T-helper 9 cell (primary cell): ENCODE measurements around the gene KLHL22.

Experiments used
- DNase-seq: peaks from one replicate; pipeline ENCODE4 v3.0.0-alpha.2; 2020

KLHL22 gene

DNA sequence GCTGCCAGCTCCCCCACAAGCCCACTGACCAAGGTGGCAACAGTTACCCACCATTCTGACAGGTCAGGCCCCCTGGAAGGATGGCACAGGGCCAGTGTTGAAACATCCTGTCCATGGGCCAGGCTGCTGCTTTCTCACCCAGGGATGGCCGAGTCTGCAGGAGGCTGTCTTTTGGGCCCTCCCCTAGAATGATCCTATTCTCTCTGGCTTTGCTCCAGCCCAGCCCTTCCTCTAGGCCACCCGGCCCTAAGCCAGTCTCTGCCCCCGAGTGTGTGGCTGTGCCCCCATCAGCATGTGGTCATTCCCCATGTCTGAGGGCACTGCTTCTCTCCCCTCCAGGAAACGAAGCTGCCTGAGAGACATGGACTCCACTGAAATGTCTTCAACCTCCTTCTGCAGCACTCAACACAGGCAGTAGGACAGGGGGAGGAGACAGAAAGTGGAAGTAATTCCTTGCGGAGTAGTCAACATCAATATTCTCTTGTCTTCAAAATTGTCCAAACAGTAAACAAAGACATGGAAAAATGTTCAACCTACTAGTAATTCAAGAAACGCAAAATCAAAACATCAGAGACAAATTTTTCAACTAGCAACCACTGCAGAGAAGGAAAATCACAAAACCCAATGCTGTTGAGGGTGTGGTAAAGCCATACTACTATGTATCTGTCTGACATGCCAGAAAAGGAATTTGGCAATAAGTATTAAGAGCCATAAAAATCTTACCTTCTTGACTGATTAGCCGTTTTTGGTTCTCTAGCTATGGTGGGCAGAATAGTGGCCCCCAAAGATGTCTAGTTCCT, 52.9 kb downstream of the KLHL22 start:
- DNase-seq: no peak

DNA sequence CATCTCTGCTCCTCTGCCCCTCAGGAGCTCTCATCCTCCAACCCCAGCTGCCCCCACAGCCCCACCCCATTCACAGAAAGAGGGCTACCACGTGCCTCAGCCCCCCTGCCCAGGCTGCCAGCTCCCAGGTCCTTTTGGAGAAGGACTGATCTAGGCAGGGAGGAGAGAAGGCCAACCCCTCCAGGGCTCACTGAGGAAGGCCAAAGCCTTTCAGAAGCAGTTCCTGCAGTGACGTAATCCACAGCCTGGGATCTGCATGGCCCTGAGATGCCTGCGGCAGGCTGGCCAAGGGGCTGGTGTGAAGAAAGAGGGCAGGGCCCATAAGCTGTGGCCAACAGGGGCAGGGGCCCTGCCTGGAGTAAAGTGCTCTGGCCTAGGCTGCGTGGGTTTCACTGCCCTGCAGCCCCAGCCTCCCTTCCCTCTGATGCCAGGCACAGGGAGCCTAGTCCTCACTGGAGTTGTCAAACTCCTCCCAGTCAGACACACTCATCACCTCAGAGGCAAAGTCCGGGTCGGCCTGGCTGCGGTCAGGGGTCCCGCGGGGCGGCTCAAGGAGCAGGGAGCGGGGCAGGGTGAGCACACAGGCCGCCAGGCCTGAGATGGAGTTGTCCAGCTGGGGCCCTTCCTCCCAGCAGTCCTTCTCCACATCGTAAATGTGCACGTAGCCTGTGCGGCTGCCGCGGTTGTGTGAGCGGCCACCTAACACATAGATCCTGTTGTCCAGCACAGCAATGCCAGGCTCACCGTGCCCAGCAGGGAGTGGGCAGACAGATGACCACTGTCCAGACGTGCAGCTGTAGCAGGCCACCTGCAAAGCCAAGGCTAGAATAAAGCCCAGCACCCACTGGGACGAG, 53.7 kb downstream of the KLHL22 start:
- DNase-seq: no peak

DNA sequence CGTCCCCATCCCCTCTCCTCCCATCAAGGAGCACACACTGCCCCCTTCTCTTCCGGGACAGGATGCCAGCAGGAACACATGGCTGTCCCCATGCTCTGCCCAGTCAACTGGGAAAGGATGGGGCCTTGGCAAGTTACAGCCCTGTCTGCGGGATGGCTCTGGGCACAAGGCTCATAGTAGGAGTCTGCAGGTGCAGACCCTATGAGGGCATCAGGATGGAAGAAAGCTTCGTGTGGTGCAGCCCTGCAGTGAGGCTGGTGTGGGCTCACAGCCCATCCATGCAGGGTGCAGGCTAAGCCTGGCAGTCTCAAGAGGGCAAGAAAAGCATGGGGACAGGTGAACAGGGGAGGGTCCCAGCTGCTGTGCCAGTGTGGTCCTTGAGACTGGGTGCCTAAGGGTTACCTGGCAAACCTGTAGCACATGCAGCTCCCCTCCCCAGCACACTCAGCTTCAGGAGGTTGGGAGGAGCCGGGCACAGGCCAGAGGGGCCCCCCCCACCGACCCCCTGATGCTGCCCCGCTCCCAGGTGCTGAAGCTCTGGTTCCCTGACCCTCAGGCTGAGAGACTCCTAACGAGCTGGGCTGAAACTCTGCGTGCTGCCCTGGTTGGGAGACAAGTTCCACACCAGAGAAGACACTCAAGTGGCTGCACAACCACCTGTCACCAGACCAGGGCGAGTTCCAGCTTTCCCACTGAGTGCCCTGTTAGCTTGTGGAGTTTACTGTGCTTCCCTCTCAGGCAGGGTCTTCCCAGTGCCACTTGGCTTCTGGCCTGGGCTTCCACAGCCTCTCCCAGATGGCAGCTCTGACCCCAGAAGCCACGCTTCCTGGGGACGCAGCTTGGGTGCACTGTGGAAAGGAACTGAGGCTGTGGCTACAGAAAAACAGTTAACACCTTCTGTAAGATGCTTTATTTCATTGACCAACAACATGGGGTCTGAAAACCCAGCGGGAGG, 54.7 kb downstream of the KLHL22 start:
- no peak for DNase-seq

DNA sequence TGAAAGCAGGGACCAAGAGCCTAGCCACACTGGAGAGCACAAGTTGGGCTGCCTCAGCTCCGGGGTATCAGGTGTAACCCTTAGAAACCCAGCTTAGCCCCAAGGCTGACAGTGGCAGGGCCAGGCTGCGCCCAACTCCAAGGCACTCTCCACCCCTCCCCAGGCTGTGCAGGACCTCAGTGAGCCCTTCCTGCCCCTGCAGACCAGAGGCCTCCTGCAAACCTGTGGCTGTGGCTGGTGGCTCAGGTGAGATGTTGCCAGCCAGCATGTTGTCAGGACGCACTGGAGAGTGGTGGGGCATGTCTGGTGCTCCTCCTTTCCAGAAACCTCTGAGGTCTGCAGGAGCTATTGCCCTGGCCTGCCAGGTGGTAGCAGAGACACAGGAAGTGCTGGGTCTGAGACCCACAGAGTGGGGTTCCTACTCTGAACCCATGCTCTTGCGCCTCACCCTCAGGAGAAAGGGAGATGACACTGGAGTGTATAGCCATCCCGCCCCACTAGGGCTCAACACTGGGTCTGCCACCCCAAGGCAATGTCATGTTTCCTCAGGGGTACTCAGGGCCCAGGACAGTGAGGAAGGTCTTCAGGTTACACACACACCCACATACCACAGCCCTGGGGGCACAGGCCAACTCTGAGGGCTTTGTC, 55.5 kb downstream of the KLHL22 start:
- DNase-seq: no peak

DNA sequence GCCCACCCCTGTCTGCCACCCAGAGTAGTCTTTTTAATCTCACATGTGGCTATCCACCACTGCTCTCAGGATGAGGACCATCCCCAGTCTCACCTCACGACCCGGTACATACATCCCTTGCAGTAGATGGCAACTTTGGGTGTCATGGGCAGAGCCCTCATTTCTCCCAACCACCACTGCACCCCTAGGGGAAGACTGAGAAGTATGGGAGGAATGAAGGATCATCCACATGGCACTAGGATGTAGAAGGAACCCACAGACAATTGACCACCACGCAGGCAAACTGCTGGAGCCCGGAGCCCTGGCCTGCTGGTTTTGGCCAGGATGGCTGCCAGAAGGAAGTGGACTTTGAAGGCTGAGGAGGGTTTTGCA, 56.1 kb downstream of the KLHL22 start:
- DNase-seq: no peak

DNA sequence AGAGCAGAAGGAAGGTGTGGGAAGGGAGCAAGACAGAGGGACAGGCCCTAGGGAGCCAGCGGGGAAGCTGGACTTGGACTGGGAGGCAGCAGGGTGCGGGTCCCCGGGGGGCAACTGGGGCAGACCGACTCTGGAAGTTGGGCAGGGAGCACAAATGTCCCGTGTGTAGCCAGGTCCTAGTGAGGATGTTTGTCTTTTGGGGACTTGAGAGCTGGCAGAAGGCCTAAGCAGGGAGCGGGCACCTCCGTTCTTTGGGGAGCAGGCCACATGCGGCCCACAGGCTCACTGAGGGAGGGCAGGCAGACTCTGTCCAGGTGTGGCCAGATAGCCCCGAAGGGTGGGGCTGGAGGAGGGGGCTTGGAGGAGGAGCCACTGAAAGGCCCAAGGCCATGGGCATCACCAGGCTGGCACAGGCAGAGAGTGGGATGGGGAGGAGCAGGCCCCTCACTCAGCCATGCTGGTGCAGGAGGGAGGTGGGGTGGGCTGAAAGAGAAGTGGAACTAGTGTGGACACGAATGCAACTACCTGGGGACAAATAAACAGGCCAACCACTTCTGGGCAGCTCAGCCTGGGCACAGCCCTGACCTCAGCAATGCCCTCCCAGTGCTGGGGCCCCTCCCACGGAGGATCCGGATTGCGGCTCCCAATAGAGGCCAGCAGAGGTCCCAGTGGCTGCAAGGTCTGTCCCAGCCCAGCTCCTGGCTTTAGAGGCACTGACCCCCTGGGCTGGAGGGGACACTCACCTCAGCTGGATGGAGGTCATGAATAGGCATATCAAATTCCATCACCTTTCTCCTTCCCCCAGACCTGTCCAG, 56.7 kb downstream of the KLHL22 start:
- DNase-seq: no peak

DNA sequence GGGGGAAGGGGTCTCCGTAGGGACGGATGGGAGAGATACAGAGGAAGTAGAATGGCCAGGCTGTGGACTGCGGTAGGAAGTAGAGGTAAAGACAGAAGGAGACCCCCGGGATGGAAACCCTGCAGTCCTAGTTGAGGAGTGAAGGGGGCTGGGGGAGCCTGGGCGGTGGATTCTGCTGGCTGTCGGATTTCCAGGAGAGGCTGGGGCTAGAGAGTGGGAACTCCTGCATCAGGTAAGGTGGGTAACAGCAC, 57.2 kb downstream of the KLHL22 start:
- DNase-seq: no peak

DNA sequence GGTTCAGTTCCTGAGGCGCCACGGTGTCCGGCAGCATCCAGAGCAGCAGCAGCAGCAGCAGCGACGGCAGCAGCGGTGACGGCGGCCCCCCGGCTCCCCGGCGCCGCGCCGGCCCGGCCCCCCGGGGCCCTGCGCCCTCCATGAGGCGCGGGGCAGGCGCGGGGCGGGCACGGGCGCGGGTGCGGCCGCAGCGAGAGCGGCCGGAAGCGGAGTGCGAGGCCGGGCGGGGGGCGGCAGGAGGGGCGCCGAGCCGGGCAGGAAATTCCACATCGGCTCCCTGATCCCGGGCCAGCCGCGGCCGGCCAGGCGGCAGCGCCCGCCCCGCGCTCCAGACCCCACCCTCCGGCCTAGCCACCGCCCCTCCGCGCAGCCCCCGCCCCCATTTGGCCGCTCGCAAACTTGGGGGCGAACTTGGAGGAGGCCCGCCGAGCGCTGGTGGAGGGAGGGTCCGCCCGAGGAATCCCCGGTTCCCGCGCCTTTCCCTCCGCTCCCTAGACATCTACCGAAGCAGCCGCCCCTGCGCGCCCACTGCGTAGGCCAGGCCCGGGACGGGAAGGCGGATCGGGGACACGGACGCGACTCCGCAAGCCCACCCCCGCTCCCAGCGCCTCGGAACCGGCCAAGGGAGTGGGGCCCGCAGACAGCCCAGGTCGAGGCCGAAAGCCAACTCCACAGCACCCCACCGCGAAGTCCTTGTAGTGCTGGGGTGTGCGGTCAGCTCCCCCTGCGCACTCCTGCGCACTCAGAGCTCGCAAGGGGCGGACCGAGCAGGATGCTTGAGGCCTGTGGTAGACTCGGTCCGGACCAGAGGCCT, 57.8 kb downstream of the KLHL22 start, which contains the start of gene SCARF2:
SCARF2 (minus strand) TSS at position 213 of the 814 bp plus-strand sequence; CDS start at position 142, 71 bp downstream.
- no peak for DNase-seq

DNA sequence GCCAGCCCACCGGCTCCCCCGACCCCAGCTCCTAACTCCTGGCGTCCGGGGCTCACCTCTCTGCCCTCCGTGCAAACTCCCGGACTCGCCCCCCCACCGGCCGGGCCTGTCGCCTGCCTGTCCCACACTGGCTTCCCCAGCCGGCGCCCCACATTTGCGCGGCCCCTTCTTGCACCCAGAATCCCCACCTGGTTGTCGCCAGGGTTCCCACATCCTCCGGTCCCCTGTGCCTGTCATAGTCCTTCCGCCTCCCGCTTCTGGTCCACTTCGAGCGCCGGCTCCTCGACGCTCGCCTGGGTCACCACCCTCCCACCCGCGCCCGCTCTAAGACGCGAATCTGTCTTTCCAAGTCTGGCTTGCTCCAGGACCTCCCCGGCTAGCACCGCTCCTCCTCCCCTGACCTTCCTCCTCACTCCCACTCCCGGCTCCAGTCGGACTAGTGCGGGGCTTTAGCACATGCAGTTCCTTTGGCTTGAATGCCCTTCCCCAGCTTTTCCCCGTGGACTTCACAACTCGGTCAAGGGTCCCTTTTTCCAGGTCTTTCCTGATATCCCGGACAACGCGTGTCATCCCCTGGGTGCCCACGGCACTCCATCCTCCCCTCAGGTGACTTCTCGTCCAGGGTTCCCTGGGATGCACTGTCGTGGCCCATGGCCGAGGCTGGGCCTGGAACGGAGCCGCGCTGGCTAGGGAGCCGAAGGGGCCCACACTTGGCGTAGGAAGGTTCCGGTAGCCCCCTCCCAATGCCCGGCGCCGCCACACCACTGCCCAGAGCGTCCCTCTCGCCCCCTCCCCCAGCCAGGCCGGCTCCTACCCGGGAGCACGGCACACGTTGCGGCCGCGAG, 58.6 kb downstream of the KLHL22 start:
- no peak for DNase-seq

DNA sequence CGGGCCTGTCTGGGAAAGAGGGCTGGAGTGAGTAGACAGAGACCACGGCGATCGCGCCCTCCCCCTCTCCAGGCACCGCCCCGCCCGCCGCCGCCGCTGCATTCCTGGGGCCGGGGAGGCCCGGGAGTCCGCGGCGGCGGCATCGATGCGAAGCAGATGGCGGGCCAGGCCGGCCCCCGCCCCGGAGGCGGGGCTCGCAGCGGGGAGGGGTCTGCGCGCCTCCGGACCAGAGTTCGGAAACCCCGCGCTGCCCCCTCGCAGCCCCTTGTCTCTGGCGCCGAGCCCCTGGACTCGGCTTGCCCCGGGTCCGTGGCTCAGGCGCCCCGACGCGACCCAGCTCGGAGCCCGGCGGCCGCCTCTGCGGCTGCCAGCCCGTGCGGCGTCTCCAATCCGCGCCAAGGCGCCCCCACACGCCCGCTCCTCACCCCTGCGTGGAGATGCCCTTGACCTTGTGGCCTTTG, 59.3 kb downstream of the KLHL22 start:
- DNase-seq: no peak

DNA sequence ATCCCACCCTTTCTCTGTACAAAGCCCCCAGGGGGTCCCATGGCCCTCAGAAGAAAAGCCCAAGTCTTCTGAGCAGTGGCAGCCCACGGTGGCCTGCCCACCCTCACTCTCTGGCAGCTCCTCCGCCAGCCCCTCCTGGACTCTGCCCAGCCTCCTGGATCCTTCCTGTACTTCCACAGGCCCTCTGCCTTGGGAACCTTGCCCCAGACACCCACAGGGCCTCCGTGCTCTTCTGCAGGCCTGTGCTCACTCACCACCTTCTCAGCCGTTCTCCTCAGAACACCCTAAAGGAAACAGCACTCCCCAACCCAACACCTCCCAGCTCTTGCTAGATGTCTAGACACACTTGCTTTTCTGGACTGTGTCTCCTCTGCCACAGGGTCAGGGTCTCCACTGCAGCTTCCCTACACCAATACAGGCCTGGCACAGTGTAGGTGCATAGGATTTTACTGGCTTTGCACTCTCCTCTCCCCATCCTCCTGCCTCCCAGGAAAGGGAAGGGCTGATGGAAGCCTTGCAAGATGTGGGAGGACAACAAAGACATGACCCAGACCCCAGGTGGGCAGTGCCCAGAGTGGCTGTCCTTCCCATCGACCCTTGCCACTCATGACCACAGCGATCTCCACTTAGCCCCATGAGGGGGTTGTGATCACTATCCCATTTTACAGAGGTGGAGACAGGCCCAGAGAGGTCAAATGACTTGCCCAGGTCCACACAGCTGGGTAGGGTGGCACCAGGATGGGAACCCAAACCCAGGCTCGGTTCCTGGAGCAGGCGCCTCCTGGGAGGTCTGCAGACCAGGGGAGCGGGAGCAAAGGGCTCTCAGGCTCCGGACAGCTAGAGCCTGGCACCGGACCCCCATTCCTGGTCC, 59.9 kb downstream of the KLHL22 start:
- no peak for DNase-seq

DNA sequence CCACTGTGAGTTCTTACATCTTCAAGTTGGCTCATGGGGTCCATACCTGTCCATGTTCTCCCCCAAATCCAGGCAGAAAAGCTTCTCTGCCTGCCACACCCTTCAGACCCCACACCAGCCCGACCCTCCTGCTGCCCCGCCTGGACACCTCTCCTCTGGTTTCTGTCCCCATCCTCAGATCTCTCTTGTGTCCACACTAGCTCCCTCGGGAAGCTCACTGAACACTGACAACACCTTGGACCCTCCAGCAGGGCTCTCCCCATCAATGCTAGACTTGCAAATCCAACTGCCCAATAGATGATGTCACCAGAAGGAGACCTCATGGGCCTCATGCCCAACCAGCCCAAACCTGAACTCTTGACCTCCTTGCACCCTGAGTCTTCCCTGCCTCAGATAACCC, 60.8 kb downstream of the KLHL22 start:
- no peak for DNase-seq

DNA sequence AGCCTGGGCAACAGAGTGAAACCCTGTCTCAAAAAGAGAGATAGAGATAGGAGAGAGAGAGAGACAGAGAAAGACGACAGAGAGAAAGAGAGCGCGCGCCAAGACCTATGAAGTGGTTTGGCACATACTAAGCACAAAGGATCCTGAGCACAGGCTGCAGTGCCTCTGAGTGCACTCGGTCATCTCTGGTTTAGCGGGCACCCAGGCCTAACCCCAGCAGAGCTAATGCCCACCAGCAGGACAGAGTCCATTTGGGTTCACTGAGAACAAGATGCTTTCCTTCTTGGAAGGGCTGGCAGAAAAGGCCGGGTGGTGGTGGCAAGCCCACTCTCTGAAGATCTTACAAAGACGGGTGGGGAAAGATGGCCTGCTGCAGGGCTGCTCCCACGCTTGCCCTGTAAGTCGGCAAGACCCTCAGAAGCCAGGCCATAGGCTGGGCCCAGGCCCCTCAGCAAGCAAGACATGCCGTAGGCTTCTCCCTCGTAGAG, 61.3 kb downstream of the KLHL22 start:
- DNase-seq: no peak

DNA sequence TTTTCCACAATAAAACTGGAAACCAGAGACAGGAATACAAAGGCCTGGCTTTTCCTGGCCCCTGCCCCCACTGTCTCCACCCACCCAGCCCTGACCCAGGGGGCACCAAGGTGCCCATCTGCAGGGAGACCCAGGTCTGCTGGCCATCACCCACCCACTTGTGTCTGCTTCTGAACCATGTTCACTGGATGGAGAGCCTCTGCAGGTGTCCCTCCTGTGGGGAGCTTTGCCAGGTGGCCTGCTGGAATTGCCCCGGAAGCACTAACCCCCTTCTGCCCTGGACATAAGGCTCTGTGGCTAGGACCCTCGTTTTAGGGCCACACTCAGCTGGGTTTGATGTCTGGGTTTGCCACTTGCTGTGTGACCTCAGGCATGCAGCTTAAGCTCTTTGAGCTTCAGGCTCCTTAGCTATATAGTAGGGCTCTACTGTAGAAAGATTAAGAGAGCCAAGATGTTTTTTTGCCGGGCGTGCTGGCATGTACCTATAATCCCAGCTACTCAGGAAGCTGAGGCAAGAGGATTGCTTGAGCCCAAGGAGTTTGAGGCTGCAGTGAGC, 61.8 kb downstream of the KLHL22 start:
- DNase-seq: no peak

DNA sequence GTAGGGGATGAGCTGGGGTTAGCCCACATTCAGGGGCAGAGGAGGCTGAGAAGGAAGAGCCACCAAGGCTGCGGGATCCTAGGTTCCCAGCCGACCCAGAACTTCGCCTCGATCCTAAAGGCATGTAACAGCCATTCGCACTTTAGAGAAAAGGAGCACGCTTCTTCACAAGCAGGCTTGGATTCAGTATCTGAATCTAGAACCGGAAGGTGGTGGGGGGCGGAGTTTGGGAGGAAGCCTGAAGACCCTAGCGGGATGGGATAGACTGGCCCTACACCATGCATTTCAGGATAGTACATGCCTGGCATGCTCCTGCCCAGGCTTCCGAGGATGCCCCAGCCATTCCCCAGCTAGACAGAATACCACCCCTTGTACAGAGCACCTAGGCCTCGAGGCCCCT, 62.4 kb downstream of the KLHL22 start:
- DNase-seq: no peak

DNA sequence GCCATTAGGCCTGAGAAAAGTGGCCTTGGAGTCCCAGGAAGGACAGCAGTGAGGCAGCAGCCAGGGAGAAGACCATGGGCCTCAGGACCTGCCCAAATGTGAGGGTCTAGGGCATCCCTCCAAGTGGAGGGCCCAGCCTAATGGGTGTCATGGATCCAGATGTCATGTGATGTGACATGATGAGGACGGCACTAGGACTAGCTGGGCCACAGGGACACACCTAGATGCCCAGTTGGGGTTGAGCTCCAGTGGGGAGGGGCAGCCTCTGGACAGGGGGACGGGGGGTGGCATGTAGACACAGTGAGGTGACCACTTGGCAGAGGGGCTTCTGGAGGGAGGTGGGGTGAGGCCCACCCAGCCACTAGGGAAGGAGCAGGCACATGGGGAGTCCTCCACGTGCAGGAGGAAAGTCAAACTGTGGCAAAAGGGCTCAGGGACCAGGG, 63.3 kb downstream of the KLHL22 start:
- no peak for DNase-seq

DNA sequence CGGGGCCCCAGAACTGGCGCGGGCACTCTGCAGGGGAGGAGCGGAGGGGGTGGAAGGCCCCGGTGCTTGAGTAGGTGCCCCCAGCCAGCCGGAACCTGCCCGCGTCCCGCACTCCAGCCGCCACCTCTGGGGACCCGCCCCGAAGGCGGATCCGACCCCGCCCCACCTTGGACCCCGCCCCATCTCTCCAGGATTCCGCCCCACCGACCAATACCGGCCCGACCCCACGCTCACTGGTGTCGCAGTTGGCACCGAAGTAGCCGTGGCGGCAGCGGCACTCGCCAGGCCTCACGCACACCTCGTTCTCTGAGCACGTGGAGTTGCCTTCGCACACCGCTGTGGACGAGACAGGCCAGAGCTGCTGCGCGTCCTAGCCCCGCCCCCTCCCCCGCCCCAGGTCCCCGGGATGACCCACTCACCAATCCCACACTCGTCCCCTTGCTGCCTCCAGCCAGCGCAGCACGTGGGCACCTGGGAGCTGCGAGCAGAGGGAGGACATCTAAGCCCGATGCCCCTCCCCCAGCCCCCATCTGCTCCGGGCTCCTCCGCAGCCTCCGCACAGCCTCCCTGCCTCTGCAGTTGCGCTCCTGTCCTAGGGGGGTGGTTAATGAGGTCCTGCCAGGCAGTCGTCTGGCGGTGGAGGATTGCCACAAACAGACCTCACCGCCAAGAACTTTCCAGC, 63.9 kb downstream of the KLHL22 start:
- no peak for DNase-seq
